Measurements from ENCODE around the gene TBCC. TPM values are rescaled to one million over a fixed set of nuclear protein-coding genes. Genes with fewer than 3 reads are reported as not detected.
A peak's percentile ranks its signal among the peaks of the same experiment; 100 is the strongest.

TBCC gene
- total and polyA plus RNA-seq, 2 of the 8 experiments (the other 6 are each of a cell fraction or from before 2014, with no cell fraction given) = 22.7 to 25.5 TPM

- Histone ChIP-seq H2BK15ac (ENCODE audit: low read length) (peak overlapping the region; percentile 31; the same call in 1 of the 2 replicates), H3K4me3 (ENCODE audit: extremely low read depth in 1 of 4, insufficient read depth in 2 of 4, low read depth in 3 of 4, low read length in 4 of 4) (peak overlapping the region in 2 of 4 experiments; percentile 2 to 43; a peak in 3 of 8 replicates), H2AFZ (ENCODE audit: low read length) (peak overlapping the region; percentile 98), H3K4me2 (ENCODE audit: insufficient read depth in 1 of 2, low read depth in 2 of 2, low read length in 2 of 2) (peak overlapping the region; percentile 26 to 61; a peak in 3 of 4 replicates), H2AK5ac (ENCODE audit: low read depth, low read length) (no peak overlapping the region), H3K23ac (ENCODE audit: insufficient read length) (no peak overlapping the region), H2BK5ac (ENCODE audit: low read depth, low read length) (peak overlapping the region; percentile 57; the same call in 1 of the 2 replicates), H3K27me3 (replicated peaks in 1 of 4; ENCODE audit: control insufficient read depth in 3 of 4, extremely low read depth in 1 of 4, insufficient read depth in 3 of 4, low read length in 3 of 4) (no peaks in the 10 kb centered on the region), H2BK120ac (replicated peaks; ENCODE audit: low read depth, low read length) (no peak overlapping the region), H3K4me1 (replicated peaks in 1 of 4; ENCODE audit: control insufficient read depth in 3 of 4, insufficient read depth in 4 of 4, low read length in 3 of 4) (peaks cover 0 to 6% (median 1%) of the 10 kb centered on the region in 4 experiments; a peak in 3 of 7 replicates), H3K23me2 (ENCODE audit: low read depth, low read length) (peaks cover 2% of the 10 kb centered on the region; the same call in 1 of the 2 replicates), H3K9ac (replicated peaks in 1 of 4; ENCODE audit: extremely low read depth in 1 of 4, low read depth in 3 of 4, low read length in 3 of 4) (0 out of 7 replicates have a peak overlapping the region, but pooled peaks of 1 of the 4 experiments have one; percentile 1), H3K36me3 (ENCODE audit: control insufficient read depth in 2 of 4, insufficient read depth in 4 of 4, low read length in 3 of 4) (no peaks in the 10 kb centered on the region), H4K91ac (replicated peaks; ENCODE audit: insufficient read length, low read length) (peak overlapping the region; percentile 56), H3K9me3 (ENCODE audit: insufficient read depth in 2 of 2, low read depth in 1 of 2, low read length in 1 of 2) (no peaks in the 10 kb centered on the region), H3K4ac (replicated peaks; ENCODE audit: insufficient read length, low read depth, low read length) (no peak overlapping the region), H3K79me1 (ENCODE audit: low read depth, low read length) (no peaks in the 10 kb centered on the region), H4K5ac (ENCODE audit: insufficient read length, low read depth, low read length) (no peak overlapping the region), H3K79me2 (ENCODE audit: control insufficient read depth in 1 of 2, insufficient read depth in 2 of 2, low read length in 2 of 2) (no peaks in the 10 kb centered on the region), H3K18ac (ENCODE audit: extremely low read depth, low read length) (0 out of 2 replicates have a peak overlapping the region, but pooled peaks have one; percentile 1), H3K27ac (ENCODE audit: low read depth, low read length) (no peak overlapping the region), H3K14ac (ENCODE audit: insufficient read length) (no peak overlapping the region), H4K8ac (ENCODE audit: extremely low read depth, insufficient read depth, low read length) (peak overlapping the region; percentile 86), H2BK12ac (ENCODE audit: low read depth, low read length) (peak overlapping the region; percentile 32; the same call in 1 of the 2 replicates), H4K20me1 (replicated peaks in 1 of 2; ENCODE audit: control insufficient read depth in 1 of 2, insufficient read depth in 2 of 2, low read length in 2 of 2) (no peaks in the 10 kb centered on the region), H2BK20ac (ENCODE audit: low read length) (no peak overlapping the region; the same call in 1 of the 2 replicates), H3K56ac (replicated peaks; ENCODE audit: insufficient read length, low read depth, low read length) (no peak overlapping the region)
- ChIA-PET CTCF (ENCODE audit: partially characterized antibody) (interaction anchor here (1.3 to 6.1 kb wide), 5 partner anchors 10 to 194 kb away, joined by 5 to 41 read pairs (median 8); no protein-coding TSS in a partner anchor), POLR2A (ENCODE audit: partially characterized antibody) (interaction anchor here (0.7 to 2.0 kb wide), 11 partner anchors 10 to 548 kb away, joined by 3 to 14 read pairs (median 4); partner anchors contain the start of genes RPL7L1 and UBR2)
- WGBS, 2 experiments (ENCODE audit: extremely low coverage in 1 of 2, insufficient coverage in 1 of 2, insufficient read length in 1 of 2, insufficient replicate concordance in 2 of 2, low coverage in 1 of 2, low lambda C conversion rate in 2 of 2, missing lambda C conversion rate in 1 of 2) = 73% methylated on average over 24 of the region's 24 CpGs; no CpG with 5 or more reads in 1 of the 2 experiments
- TF ChIP-seq TBP (IDR thresholded peaks at IDR 0.05; ENCODE audit: low read depth, low read length) (peak; percentile 66), MAX (IDR thresholded peaks at IDR 0.05) (no peak), POLR2AphosphoS5 (IDR thresholded peaks at IDR 0.05; ENCODE audit: low read depth, low read length) (peak; percentile 78; the same call in 1 of the 2 replicates), POLR2A (IDR thresholded peaks at IDR 0.05; ENCODE audit: control extremely low read depth in 1 of 2, low read depth in 2 of 2, low read length in 2 of 2) (peak in 1 of 2 experiments; percentile 63; a peak in 2 of 3 replicates), KDM1A (IDR thresholded peaks at IDR 0.05; ENCODE audit: borderline replicate concordance, low read length) (no peak), TAF7 (optimal IDR thresholded peaks at IDR 0.05; ENCODE audit: borderline replicate concordance, low read depth, low read length) (peak; percentile 91), USF2 (IDR thresholded peaks at IDR 0.05; ENCODE audit: low read length) (no peak)
- no peak for FAIRE-seq
- peak in 1 of 2 experiments; percentile 57 for DNase-seq (ENCODE audit: low read depth in 1 of 2, low spot score in 2 of 2)
Measured at GRCh38 chr6:42704251-42704936, 41.5 kb downstream of the TBCC start.
